Mucosa of rectum (tissue), 2 donors: ENCODE measurements around the gene SCG3.

Source experiments
- H3K27ac ChIP-seq, 2 donors: one replicate each; pipeline ENCODE4 v1.7.0; 2013; ENCODE audit warnings: inconsistent platforms in 2 of 2, low read depth in 2 of 2, low read length in 2 of 2
- H3K27me3 ChIP-seq, 2 donors: one replicate each; pipeline ENCODE4 v1.7.0; 2013; ENCODE audit warnings: low read length in 2 of 2; ENCODE audit not compliant: control insufficient read depth in 2 of 2, insufficient read depth in 2 of 2
- H3K36me3 ChIP-seq, 2 donors: one replicate each; pipeline ENCODE4 v1.7.0; 2013; ENCODE audit warnings: low read length in 2 of 2; ENCODE audit not compliant: control insufficient read depth in 2 of 2, insufficient read depth in 2 of 2
- H3K4me1 ChIP-seq, 2 donors: one replicate each; pipeline ENCODE4 v1.7.0; 2013; ENCODE audit warnings: low read length in 2 of 2, mild to moderate bottlenecking in 1 of 2; ENCODE audit not compliant: control insufficient read depth in 2 of 2, insufficient read depth in 2 of 2
- H3K4me3 ChIP-seq, 2 donors: one replicate each; pipeline ENCODE4 v1.7.0; 2013; ENCODE audit warnings: low read length in 2 of 2
- H3K9ac ChIP-seq, 2 donors: one replicate each; pipeline ENCODE4 v1.7.0; 2013; ENCODE audit warnings: low read length in 2 of 2, low read depth in 1 of 2, mild to moderate bottlenecking in 1 of 2
- H3K9me3 ChIP-seq, 2 donors: one replicate each; pipeline ENCODE4 v1.7.0; 2013; ENCODE audit warnings: low read length in 2 of 2; ENCODE audit not compliant: control insufficient read depth in 2 of 2
- donor health status: healthy.
- donor health status: Normal muscosa, but diverticular disease.

SCG3 gene

DNA sequence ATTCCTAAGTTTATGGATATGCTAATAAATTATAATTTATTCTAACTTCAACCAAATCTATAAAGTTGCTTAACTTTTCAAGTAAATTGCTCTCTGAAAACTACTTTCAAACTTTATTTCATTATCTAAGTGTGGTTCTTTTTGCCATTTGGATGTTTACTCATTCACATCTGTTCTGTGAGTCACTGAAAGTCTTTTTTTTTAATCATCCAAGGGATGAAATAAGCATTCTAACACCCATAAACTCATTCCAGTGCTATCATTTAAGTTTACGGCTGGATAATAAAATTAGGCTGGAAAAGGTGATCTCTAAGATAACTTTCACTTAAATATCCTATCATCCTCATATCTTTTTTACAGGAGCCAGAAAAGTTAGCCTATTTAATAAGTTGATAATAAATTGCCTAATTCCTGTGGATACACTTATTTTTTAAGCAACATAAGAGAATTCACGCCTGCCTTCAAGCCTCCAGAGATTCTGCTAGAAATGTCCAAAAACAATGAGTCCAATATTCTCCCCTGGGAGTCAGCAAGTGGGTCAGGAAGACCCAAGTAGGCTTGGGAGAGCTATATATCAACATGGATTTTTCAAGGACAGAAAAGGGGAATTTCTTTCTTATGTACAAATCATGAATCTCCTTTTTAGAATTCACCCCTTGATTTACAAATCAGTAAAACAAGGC, 25.8 kb downstream of the SCG3 start:
- Histone ChIP-seq H3K27ac (no peak overlapping the region), H3K36me3 (no peaks in the 10 kb centered on the region), H3K9ac (no peak overlapping the region), H3K27me3 (no peaks in the 10 kb centered on the region), H3K9me3 (no peaks in the 10 kb centered on the region), H3K4me1 (peaks cover 5% of the 10 kb centered on the region in 2 donors), H3K4me3 (no peak overlapping the region)

DNA sequence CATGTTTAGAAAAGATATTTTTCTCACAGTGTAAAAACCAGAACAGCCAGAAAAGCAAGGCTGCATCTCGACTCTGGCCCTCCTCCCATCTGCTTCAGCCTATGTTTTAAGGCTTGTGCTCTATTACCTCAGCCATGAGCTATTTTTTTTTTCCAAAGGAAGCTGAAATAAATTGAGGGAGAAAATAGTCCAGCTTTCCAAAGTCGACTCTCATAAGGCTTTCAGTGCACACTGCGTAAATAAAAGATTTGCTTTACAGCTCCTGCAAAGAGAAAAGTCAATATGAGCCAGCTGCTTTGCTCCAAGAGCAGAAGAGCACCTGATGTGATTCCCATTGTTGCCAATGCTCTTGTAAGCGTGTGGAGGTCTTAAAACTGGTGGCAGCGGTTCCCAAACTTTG, 26.7 kb downstream of the SCG3 start:
- peaks cover 5% of the 10 kb centered on the region in 2 donors for H3K4me1 ChIP-seq
- no peak overlapping the region for H3K9ac ChIP-seq
- no peaks in the 10 kb centered on the region for H3K27me3 ChIP-seq
- peak overlapping the region; percentile 24 to 45 for H3K4me3 ChIP-seq
- no peaks in the 10 kb centered on the region for H3K36me3 ChIP-seq
- H3K9me3 ChIP-seq, result no peaks in the 10 kb centered on the region
- H3K27ac ChIP-seq, result peak overlapping the region; percentile 18 to 52

DNA sequence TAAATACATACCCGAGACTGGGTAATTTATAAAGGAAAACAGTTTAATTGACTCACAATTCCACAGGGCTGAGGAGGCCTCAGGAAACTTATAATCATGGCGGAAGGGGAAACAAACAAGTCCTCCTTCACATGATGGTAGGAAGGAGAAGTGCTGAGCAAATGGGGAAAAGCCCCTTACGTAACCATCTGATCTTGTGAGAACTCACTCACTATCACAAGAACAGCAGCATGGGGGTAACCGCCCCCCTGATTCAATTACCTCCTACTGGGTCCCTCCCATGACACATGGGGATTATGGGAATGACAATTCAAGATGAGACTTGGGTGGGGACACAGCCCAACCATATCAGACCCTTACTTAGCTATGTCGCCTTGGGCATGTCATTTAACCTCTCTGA, 27.7 kb downstream of the SCG3 start:
- peaks cover 5% of the 10 kb centered on the region in 2 donors for H3K4me1 ChIP-seq
- H3K9ac ChIP-seq, result peak overlapping the region in 1 of 2 donors; percentile 15
- H3K9me3 ChIP-seq, result no peaks in the 10 kb centered on the region
- H3K4me3 ChIP-seq, result peak overlapping the region; percentile 24 to 45
- no peaks in the 10 kb centered on the region for H3K36me3 ChIP-seq
- no peaks in the 10 kb centered on the region for H3K27me3 ChIP-seq
- peak overlapping the region in 1 of 2 donors; percentile 52 for H3K27ac ChIP-seq

DNA sequence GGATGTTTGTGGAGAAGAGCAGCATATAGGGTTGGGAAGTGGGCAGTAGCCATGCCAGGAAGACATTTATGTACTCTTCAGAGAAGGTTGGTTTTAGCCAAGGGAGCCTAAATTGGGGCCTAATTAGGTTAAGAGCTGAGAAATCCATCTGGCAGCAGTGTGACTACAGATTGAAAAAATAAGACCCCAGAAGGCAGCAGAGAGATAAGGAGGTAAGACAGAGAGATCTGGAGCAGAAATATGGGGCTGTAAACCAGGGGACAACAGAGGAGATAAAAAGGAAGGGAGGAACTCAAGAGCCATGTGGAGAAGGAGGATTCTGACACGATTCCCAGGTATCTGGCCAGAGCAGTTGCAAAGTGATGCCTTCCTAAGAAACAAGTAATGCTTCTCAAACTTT, 32.9 kb downstream of the SCG3 start:
- no peaks in the 10 kb centered on the region for H3K9me3 ChIP-seq
- H3K27ac ChIP-seq, result no peak overlapping the region
- no peaks in the 10 kb centered on the region for H3K36me3 ChIP-seq
- H3K4me1 ChIP-seq, result peaks cover 0 to 3% of the 10 kb centered on the region in 2 donors
- H3K9ac ChIP-seq, result no peak overlapping the region
- no peak overlapping the region for H3K4me3 ChIP-seq
- no peaks in the 10 kb centered on the region for H3K27me3 ChIP-seq

DNA sequence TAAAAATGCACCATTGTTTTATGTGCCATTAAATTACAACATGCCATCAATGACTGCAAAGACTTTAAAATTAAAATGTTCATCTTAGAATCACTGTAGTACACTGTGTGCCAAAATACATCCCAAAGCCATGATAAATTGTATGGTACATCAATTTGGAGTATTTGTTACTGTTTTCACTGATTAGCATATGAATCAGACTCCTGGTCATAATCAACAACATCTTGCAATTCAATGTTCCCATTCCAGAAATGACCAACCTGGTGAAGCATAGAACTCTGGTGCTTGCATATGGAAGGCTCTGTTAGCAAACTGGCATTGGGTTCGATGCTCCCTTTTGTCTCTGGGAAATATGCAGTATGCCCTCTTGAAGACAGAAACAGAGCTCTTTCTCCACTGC, 33.6 kb downstream of the SCG3 start:
- H3K36me3 ChIP-seq, result no peaks in the 10 kb centered on the region
- H3K27me3 ChIP-seq, result no peaks in the 10 kb centered on the region
- H3K9me3 ChIP-seq, result no peaks in the 10 kb centered on the region
- peaks cover 0 to 3% of the 10 kb centered on the region in 2 donors for H3K4me1 ChIP-seq
- no peak overlapping the region for H3K9ac ChIP-seq
- no peak overlapping the region for H3K4me3 ChIP-seq
- H3K27ac ChIP-seq, result no peak overlapping the region

DNA sequence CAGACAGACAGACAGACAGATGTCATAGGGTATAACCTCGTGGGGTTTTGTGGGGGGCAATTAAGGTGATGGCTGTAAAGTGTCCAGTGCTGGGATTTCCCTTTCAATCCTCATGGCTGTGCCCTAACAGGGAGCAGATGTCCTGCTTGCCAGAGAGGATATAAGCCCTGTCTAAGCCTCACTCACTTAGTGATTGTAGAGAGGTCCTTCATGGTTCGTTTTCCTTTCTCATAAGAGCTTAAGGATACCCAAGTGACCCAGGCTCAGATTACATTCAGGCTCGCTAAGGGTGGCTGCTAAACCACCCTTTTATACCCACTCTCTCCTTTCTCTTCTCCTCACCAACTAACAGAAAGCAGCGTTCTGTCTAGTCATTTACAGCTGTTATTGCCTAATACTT, 36.9 kb downstream of the SCG3 start:
- Histone ChIP-seq H3K4me3 (no peak overlapping the region), H3K27me3 (no peaks in the 10 kb centered on the region), H3K36me3 (peaks cover under 1 to 2% of the 10 kb centered on the region in 2 donors), H3K27ac (no peak overlapping the region), H3K9me3 (no peaks in the 10 kb centered on the region), H3K9ac (no peak overlapping the region), H3K4me1 (peaks cover 0 to 3% of the 10 kb centered on the region in 2 donors)

DNA sequence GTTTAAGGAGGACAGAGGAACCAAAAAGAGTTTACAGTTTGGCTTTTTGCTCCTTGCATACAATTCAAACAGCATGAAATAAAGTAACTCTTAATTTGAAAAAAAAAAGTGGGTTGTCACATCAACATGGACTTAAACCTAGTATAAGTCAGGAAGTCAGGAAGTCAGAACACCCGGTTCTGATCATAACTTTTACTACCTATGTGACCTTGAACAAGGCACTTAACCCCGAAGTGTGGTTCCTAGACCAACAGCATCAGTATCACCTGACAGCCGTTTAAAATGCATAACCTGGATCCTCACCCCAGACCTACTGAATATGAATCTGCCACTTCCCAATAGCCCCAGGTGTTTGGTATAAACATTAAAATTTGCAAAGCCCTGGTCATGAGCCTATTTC, 37.4 kb downstream of the SCG3 start:
- Histone ChIP-seq H3K4me3 (no peak overlapping the region), H3K27me3 (no peaks in the 10 kb centered on the region), H3K9me3 (no peaks in the 10 kb centered on the region), H3K27ac (no peak overlapping the region), H3K4me1 (peaks cover 0 to 3% of the 10 kb centered on the region in 2 donors), H3K36me3 (peaks cover 2% of the 10 kb centered on the region in 2 donors), H3K9ac (no peak overlapping the region)

DNA sequence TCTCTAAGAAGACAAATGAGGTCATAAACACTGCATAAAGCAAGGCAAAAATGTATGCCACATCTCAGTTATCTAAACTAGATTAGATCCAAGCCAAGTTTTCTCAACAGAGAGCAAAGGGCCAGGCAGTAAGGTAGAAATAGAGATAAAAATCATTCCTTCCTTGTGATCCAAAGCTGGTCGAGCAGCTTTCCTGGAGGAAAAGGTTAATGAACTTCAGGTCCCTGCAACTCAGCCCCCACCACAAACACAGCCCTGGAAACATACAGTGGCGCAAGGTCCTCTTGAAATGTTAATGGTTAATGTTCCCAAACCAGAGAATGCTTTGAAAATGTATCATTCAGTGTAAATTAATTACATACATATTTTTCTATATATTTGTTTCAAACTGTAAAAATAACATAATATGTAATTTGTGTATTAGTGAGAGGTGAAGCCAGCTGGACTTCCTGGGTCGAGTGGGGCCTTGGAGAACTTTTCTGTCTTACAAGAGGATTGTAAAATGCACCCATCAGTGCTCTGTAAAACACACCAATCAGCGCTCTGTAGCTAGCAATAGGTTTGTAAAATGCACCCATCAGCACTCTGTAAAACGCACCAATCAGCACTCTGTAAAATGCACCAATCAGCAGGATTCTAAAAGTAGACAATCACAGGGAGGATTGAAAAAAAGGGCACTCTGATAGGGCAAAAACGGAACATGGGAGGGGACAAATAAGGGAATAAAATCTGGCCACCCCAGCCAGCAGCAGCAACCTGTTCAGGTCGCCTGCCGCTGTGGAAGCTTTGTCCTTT, 39.1 kb downstream of the SCG3 start:
- Histone ChIP-seq H3K36me3 (peaks cover 2% of the 10 kb centered on the region in 2 donors), H3K9me3 (no peaks in the 10 kb centered on the region), H3K4me1 (peaks cover 0 to 3% of the 10 kb centered on the region in 2 donors), H3K4me3 (no peak overlapping the region), H3K27ac (no peak overlapping the region), H3K27me3 (no peaks in the 10 kb centered on the region), H3K9ac (no peak overlapping the region)

DNA sequence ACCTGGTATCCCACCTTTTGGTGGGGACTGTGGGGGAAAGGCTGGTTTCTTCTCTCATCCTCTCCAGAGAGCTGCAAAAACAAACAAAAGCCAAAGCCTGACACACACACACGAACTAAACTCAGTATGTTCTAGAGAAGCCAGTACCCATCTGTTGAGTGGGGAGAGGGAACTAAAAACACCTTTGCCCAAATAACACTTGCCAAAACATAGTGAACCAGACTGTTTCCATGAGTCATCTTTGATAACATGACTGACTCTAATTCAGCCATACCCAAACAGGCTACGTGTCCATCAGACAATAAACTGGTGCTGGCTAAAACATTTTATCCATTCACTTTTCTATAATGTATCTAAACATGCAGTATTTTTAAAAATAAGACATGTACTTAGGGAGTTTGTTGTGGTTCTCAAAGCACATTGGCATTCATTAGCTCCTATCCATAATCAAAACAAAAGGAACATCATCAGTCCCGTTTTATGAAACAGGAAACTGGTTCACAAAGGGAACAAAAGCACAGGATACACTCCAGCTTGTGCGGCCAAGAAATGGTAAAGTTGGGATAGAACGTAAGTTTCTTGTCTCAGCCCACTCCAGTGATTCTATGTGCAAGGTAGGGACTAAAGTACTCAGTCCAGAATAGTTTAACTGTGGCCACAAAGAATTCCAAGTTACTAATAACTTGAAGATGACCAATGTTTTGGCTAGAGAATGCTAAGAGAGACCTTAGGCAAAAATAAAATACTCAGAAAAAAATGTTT, 40.1 kb downstream of the SCG3 start:
- Histone ChIP-seq H3K9ac (no peak overlapping the region), H3K9me3 (no peaks in the 10 kb centered on the region), H3K27ac (no peak overlapping the region), H3K4me3 (no peak overlapping the region), H3K27me3 (no peaks in the 10 kb centered on the region), H3K36me3 (peaks cover 2% of the 10 kb centered on the region in 2 donors), H3K4me1 (peaks cover 0 to 3% of the 10 kb centered on the region in 2 donors)

DNA sequence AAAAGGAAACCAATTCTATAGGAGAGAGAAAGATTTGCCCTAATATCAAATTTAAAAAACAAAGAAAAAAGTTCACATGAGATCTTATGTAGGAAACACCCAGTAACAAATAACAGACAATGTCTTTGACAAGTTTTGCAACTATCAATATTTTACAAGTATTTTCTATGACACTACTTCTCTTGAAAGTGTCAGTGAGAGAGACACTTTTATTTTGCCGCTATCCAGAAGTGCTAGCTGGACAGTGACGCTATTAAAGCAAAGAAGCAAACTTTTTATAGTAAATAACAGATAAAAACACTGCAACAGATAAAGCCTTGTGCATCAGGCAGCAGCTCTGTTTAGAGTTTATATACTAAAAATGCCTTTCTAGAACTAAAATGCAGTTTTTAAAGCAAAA, 42.9 kb downstream of the SCG3 start:
- Histone ChIP-seq H3K4me1 (no peaks in the 10 kb centered on the region), H3K36me3 (peaks cover 2% of the 10 kb centered on the region in 2 donors), H3K27ac (no peak overlapping the region), H3K4me3 (no peak overlapping the region), H3K27me3 (no peaks in the 10 kb centered on the region), H3K9me3 (no peaks in the 10 kb centered on the region), H3K9ac (no peak overlapping the region)
